Measurements from ENCODE around the gene TMEM106C.
A peak's percentile ranks its signal among the peaks of the same experiment; 100 is the strongest.

TMEM106C gene

DNA sequence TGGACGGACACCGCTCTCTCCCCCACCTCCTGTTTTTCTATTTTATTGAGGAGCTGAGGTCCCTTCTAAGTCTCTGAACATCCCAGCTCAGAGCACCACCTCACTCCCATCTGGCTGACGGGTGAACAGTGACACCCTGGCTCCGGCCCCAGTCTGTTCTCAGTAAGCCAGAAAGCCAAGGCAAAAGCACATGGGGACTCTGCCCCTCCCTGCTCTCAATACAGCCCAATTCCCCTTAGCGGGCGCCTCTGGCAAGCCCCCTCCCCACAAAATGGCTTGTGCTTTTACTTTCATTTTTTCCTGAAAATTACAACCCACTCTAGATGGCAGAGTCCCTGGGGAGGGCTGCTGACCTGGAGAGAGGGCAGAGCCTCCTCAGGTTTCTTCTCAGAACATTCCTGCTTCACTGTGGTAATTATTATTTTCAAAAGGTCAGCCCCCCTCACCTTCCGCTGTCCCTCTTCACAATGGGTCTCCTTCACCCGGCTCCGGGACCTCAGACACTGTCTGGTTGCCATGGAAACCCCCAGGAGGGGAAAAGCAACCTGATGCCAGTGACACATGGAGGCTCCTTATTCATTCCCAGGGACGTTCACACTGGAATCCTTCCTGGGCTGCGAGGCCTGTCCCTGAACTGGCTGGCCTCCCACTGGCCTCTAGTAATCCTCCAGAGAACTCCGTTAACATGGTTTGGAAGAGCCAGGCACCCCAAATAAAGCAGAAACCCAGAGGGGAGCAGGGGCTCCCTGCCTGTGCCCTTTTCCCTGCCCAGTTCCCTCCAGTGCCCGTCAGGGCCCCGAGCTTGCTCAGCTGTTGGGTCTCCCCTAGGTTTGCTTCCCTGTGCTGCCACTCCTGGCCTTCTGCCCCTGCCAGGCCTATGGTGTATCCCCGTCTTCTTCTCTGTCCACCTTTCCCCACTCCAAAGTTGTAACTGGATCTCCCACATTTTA, 25.0 kb downstream of the TMEM106C start:
- no peak overlapping the region for H3K4me3 ChIP-seq (ENCODE audit: low read depth, low read length)
- TF ChIP-seq CTCF (IDR thresholded peaks at IDR 0.05; ENCODE audit: low read depth, low read length) = no peak
- DNase-seq = no peak
- H3K36me3 ChIP-seq = no peaks in the 10 kb centered on the region
- no peak overlapping the region; the same call in 1 of the 2 replicates for H3K27ac ChIP-seq
- no peaks in the 10 kb centered on the region for H3K9me3 ChIP-seq (ENCODE audit: severe bottlenecking)
- no peaks in the 10 kb centered on the region for H3K27me3 ChIP-seq (ENCODE audit: insufficient read depth, low read depth, severe bottlenecking)

- Histone ChIP-seq H3K27ac (no peak overlapping the region), H3K36me3 (no peaks in the 10 kb centered on the region), H3K4me3 (ENCODE audit: low read depth, low read length) (no peak overlapping the region), H3K9me3 (ENCODE audit: severe bottlenecking) (no peaks in the 10 kb centered on the region), H3K27me3 (ENCODE audit: insufficient read depth, low read depth, severe bottlenecking) (no peaks in the 10 kb centered on the region)
- TF ChIP-seq CTCF (IDR thresholded peaks at IDR 0.05; ENCODE audit: low read depth, low read length) = no peak
- no peak for DNase-seq
Measured at GRCh38 chr12:47989023-47989417, 25.6 kb downstream of the TMEM106C start.

DNA sequence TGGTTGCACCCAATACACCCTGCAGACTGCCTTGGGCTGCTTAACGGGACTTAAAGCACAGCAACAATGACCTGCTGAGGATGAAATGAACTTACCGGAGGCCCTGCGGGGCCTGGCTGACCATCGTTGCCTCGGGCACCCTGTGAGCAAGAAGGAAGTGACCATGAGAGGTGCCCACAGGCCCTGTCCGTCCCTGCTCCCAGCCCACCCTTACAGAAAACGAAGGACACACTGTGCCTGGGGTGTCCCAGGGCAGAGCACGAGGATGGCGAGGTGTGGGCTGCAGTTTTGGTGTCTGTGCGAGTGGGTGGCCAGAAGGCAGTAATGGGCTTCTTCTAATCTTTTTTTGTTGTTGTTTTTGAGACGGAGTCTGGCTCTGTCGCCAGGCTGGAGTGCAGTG, 26.3 kb downstream of the TMEM106C start:
- Histone ChIP-seq H3K27me3 (ENCODE audit: insufficient read depth, low read depth, severe bottlenecking) (no peaks in the 10 kb centered on the region), H3K4me3 (ENCODE audit: low read depth, low read length) (no peak overlapping the region), H3K9me3 (ENCODE audit: severe bottlenecking) (no peaks in the 10 kb centered on the region), H3K27ac (peak overlapping the region; percentile 87), H3K36me3 (no peaks in the 10 kb centered on the region)
- no peak for TF ChIP-seq CTCF (IDR thresholded peaks at IDR 0.05; ENCODE audit: low read depth, low read length)
- no peak for DNase-seq

- no peak for DNase-seq
- no peaks in the 10 kb centered on the region for H3K27me3 ChIP-seq (ENCODE audit: insufficient read depth, low read depth, severe bottlenecking)
- H3K27ac ChIP-seq = peak overlapping the region; percentile 87
- no peaks in the 10 kb centered on the region for H3K9me3 ChIP-seq (ENCODE audit: severe bottlenecking)
- no peak overlapping the region for H3K4me3 ChIP-seq (ENCODE audit: low read depth, low read length)
- H3K36me3 ChIP-seq = no peaks in the 10 kb centered on the region
- no peak for TF ChIP-seq CTCF (IDR thresholded peaks at IDR 0.05; ENCODE audit: low read depth, low read length)
Measured at GRCh38 chr12:47990351-47991105, 27.1 kb downstream of the TMEM106C start.

- peak; percentile 81 for DNase-seq
- TF ChIP-seq CTCF (IDR thresholded peaks at IDR 0.05; ENCODE audit: low read depth, low read length) = no peak
- Histone ChIP-seq H3K4me3 (ENCODE audit: low read depth, low read length) (no peak overlapping the region), H3K27me3 (ENCODE audit: insufficient read depth, low read depth, severe bottlenecking) (no peaks in the 10 kb centered on the region), H3K36me3 (no peaks in the 10 kb centered on the region), H3K9me3 (ENCODE audit: severe bottlenecking) (no peaks in the 10 kb centered on the region), H3K27ac (peak overlapping the region; percentile 87)
Measured at GRCh38 chr12:47991106-47992061, 28.0 kb downstream of the TMEM106C start.

Data from WERI-Rb-1 (cell line).